Osteocyte (in vitro differentiated cells): ENCODE results near the gene SLC27A1. TPM values are rescaled to one million over a fixed set of nuclear protein-coding genes. Genes with fewer than 3 reads are reported as not detected.
A peak's percentile ranks its signal among the peaks of the same experiment; 100 is the strongest.

Experiments used
- DNase-seq: peaks from one replicate; pipeline ENCODE4 v3.0.0; 2021; ENCODE audit warnings: mixed read lengths; ENCODE audit not compliant: unreplicated experiment; ENCODE audit errors: extremely low spot score
- H3K27ac Mint-ChIP-seq: one replicate; pipeline ENCODE4 v1.8.0; 2021; ENCODE audit warnings: mild to moderate bottlenecking, mixed read lengths; ENCODE audit not compliant: unreplicated experiment
- H3K27me3 Mint-ChIP-seq: one replicate; pipeline ENCODE4 v1.8.0; 2021; ENCODE audit warnings: mixed read lengths; ENCODE audit not compliant: unreplicated experiment
- H3K36me3 Mint-ChIP-seq: one replicate; pipeline ENCODE4 v1.8.0; 2021; ENCODE audit warnings: mixed read lengths; ENCODE audit not compliant: unreplicated experiment
- H3K4me1 Mint-ChIP-seq: one replicate; pipeline ENCODE4 v1.8.0; 2021; ENCODE audit warnings: mixed read lengths; ENCODE audit not compliant: unreplicated experiment
- H3K4me3 Mint-ChIP-seq: one replicate; pipeline ENCODE4 v1.8.0; 2021; ENCODE audit warnings: mild to moderate bottlenecking, moderate library complexity, mixed read lengths; ENCODE audit not compliant: unreplicated experiment
- H3K9me3 Mint-ChIP-seq: one replicate; pipeline ENCODE4 v1.8.0; 2021; ENCODE audit warnings: mixed read lengths; ENCODE audit not compliant: unreplicated experiment
- CTCF ChIP-seq: fragments of 200-600 bp; sonication (generic); IDR thresholded peaks from 2 replicates; pipeline ENCODE4 v1.5.0; 2021; ENCODE audit warnings: antibody characterized with exemption, mild to moderate bottlenecking, moderate library complexity
- total RNA-seq: library from RNA; stranded (reverse); gene quantifications from 2 replicates; pipeline ENCODE4 v1.2.1, GENCODE V29; 2021

The SLC27A1 gene
- total RNA-seq, 1 donor from 2014 or later, result 12.5 TPM

GRCh38 chr19:17554968-17555479 is 84.7 kb downstream of the SLC27A1 start:
- peak overlapping the region; percentile 59 for H3K4me3 Mint-ChIP-seq
- H3K27ac Mint-ChIP-seq, result peak overlapping the region; percentile 23
- peaks cover 4% of the 10 kb centered on the region for H3K36me3 Mint-ChIP-seq
- no peak for TF ChIP-seq CTCF
- H3K4me1 Mint-ChIP-seq, result peaks cover 22% of the 10 kb centered on the region
- no peaks in the 10 kb centered on the region for H3K9me3 Mint-ChIP-seq
- H3K27me3 Mint-ChIP-seq, result no peaks in the 10 kb centered on the region
- no peak for DNase-seq

DNA sequence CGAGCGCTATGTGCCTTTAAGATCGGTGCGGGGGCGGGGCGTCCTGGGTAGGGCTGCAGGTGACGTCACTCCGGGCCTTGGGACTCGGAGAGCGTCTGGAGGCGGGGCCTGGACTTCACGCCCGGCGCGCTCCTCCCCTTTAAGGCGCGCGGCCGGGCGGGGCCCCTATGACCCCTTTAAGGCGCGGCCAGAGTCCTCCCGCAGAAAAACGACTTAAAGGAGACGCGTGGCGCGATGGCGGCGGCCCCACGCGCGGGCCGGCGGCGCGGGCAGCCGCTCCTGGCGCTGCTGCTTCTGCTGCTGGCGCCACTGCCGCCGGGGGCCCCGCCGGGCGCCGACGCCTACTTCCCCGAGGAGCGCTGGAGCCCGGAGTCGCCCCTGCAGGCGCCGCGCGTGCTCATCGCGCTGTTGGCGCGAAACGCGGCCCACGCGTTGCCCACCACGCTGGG is 85.2 kb downstream of the SLC27A1 start, which contains the start of gene COLGALT1:
Gene COLGALT1, plus strand, starts transcription at position 170 of the 449 bp plus-strand sequence. Its CDS starts 65 bp downstream, at position 235.
- Mint-ChIP-seq H3K9me3 (no peaks in the 10 kb centered on the region), H3K36me3 (peaks cover 9% of the 10 kb centered on the region), H3K4me3 (peak within 1 kb of the TSS; percentile 80), H3K27me3 (no peaks in the 10 kb centered on the region), H3K27ac (peak within 1 kb of the TSS; percentile 52), H3K4me1 (peaks cover 22% of the 10 kb centered on the region)
- TF ChIP-seq CTCF, result no peak
- peak; percentile 98 for DNase-seq

Other genes with a start within 250 kb of the SLC27A1 start
- gene OCEL1, start 244.3 kb upstream of the SLC27A1 start, total RNA-seq, result 24.8 and 28.5 TPM in 2 replicates
- 43.9 and 44.2 TPM in 2 replicates for gene NR2F6, start 224.6 kb upstream of the SLC27A1 start, total RNA-seq
- gene USHBP1, start 205.8 kb upstream of the SLC27A1 start, total RNA-seq, result not detected in 2 replicates
- gene BABAM1, start 203.1 kb upstream of the SLC27A1 start, total RNA-seq, result 92.5 and 93.7 TPM in 2 replicates
- gene ANKLE1, start 188.6 kb upstream of the SLC27A1 start, total RNA-seq, result 0.99 and 1.5 TPM in 2 replicates
- 5.0 and 6.1 TPM in 2 replicates for gene ABHD8, start 167.1 kb upstream of the SLC27A1 start, total RNA-seq
- gene MRPL34, start 164.7 kb upstream of the SLC27A1 start, total RNA-seq, result 66.9 and 78.8 TPM in 2 replicates
- gene DDA1, start 161.0 kb upstream of the SLC27A1 start, total RNA-seq, result 46.3 and 50.0 TPM in 2 replicates
- 17.7 and 21.9 TPM in 2 replicates for gene ANO8, start 135.7 kb upstream of the SLC27A1 start, total RNA-seq
- gene GTPBP3, start 133.0 kb upstream of the SLC27A1 start, total RNA-seq, result 27.2 and 28.9 TPM in 2 replicates
- 0.26 TPM in 1 of 2 replicates, not detected in the other for gene PLVAP, start 93.2 kb upstream of the SLC27A1 start, total RNA-seq
- not detected in 2 replicates for gene CCDC194, start 76.3 kb upstream of the SLC27A1 start, total RNA-seq
- 1.8 and 2.3 TPM in 2 replicates for gene BST2, start 64.9 kb upstream of the SLC27A1 start, total RNA-seq
- 59.2 and 63.2 TPM in 2 replicates for gene MVB12A, start 50.5 kb upstream of the SLC27A1 start, total RNA-seq
- 0.30 and 0.55 TPM in 2 replicates for gene TMEM221, start 21.9 kb upstream of the SLC27A1 start, total RNA-seq
- not detected in 2 replicates for gene NXNL1, start 9.6 kb upstream of the SLC27A1 start, total RNA-seq
- 112 and 115 TPM in 2 replicates for gene PGLS, start 41.1 kb downstream of the SLC27A1 start, total RNA-seq
- 121 and 122 TPM in 2 replicates for gene COLGALT1, start 85.1 kb downstream of the SLC27A1 start, total RNA-seq
- 1.3 and 1.6 TPM in 2 replicates for gene UNC13A, start 217.8 kb downstream of the SLC27A1 start, total RNA-seq
- 56.5 and 63.1 TPM in 2 replicates for gene MAP1S, start 249.0 kb downstream of the SLC27A1 start, total RNA-seq